SK-N-SH treated with all-trans-retinoic acid at 6 μM for 48 hours (cell line): ENCODE measurements around the gene SUMO3.
A peak's percentile ranks its signal among the peaks of the same experiment; 100 is the strongest.

Experiments used
- ATAC-seq: fragments of 200-7000 bp; cut with Tn5 transposase; 3 replicates; pipeline ENCODE4 v1.9.1; 2020; ENCODE audit warnings: mild to moderate bottlenecking, moderate library complexity
- ARNTL ChIP-seq: fragments of 450-650 bp; formaldehyde crosslinking; IDR thresholded peaks from 2 replicates; pipeline ENCODE4 v1.5.0; 2020; ENCODE audit warnings: low read depth, mild to moderate bottlenecking, moderate library complexity, borderline replicate concordance
- BACH2 ChIP-seq: fragments of 250-450 bp; sonication (Bioruptor Pico); IDR thresholded peaks from 2 replicates; pipeline ENCODE4 v1.9.0; 2021; ENCODE audit warnings: mild to moderate bottlenecking, borderline replicate concordance
- CSDC2 ChIP-seq: fragments of 250-450 bp; sonication (Bioruptor Pico); IDR thresholded peaks from 2 replicates; pipeline ENCODE4 v1.5.0; 2020; ENCODE audit warnings: mild to moderate bottlenecking, moderate library complexity
- ESRRG ChIP-seq: fragments of 250-450 bp; sonication (Bioruptor Pico); IDR thresholded peaks from 2 replicates; pipeline ENCODE4 v1.6.1; 2021; ENCODE audit warnings: mild to moderate bottlenecking
- GLIS3 ChIP-seq: fragments of 250-450 bp; sonication (Bioruptor Pico); IDR thresholded peaks from 2 replicates; pipeline ENCODE4 v1.5.0; 2020; ENCODE audit warnings: mild to moderate bottlenecking, moderate library complexity
- ISL1 ChIP-seq: fragments of 250-450 bp; sonication (Bioruptor Pico); IDR thresholded peaks from 2 replicates; pipeline ENCODE4 v2.1.2; 2022; ENCODE audit warnings: mild to moderate bottlenecking, moderate library complexity
- OSR1 ChIP-seq: fragments of 250-450 bp; sonication (Bioruptor Pico); IDR thresholded peaks from 2 replicates; pipeline ENCODE4 v1.8.0; 2022; ENCODE audit warnings: moderate library complexity, mild to moderate bottlenecking, inconsistent platforms
- PATZ1 ChIP-seq: fragments of 250-450 bp; sonication (Bioruptor Pico); IDR thresholded peaks from 2 replicates; pipeline ENCODE4 v1.8.0; 2020; ENCODE audit warnings: mild to moderate bottlenecking, moderate library complexity, borderline replicate concordance
- PPARA ChIP-seq: fragments of 250-450 bp; sonication (Bioruptor Pico); IDR thresholded peaks from 2 replicates; pipeline ENCODE4 v1.5.0; 2020; ENCODE audit warnings: mild to moderate bottlenecking, borderline replicate concordance
- RARB ChIP-seq: fragments of 250-450 bp; sonication (Bioruptor Pico); IDR thresholded peaks from 2 replicates; pipeline ENCODE4 v1.8.0; 2021; ENCODE audit warnings: mild to moderate bottlenecking, moderate library complexity
- TCF4 ChIP-seq: fragments of 250-450 bp; sonication (Bioruptor Pico); IDR thresholded peaks from 2 replicates; pipeline ENCODE4 v1.8.0; 2021; ENCODE audit warnings: mild to moderate bottlenecking, moderate library complexity, borderline replicate concordance
- TOX ChIP-seq: fragments of 250-450 bp; sonication (Bioruptor Pico); IDR thresholded peaks from 2 replicates; pipeline ENCODE4 v1.8.0; 2021; ENCODE audit warnings: mild to moderate bottlenecking, moderate library complexity, borderline replicate concordance
- TSHZ2 ChIP-seq: fragments of 250-450 bp; sonication (Bioruptor Pico); IDR thresholded peaks from 2 replicates; pipeline ENCODE4 v1.5.0; 2020; ENCODE audit warnings: mild to moderate bottlenecking, moderate library complexity
- ZC3H10 ChIP-seq: fragments of 250-450 bp; sonication (Bioruptor Pico); IDR thresholded peaks from 2 replicates; pipeline ENCODE4 v1.5.1; 2021; ENCODE audit warnings: mild to moderate bottlenecking, moderate library complexity
- ZFP3 ChIP-seq: fragments of 250-450 bp; sonication (Bioruptor Pico); IDR thresholded peaks from 2 replicates; pipeline ENCODE4 v1.5.0; 2020; ENCODE audit warnings: mild to moderate bottlenecking, moderate library complexity
- ZFP30 ChIP-seq: fragments of 450-650 bp; formaldehyde crosslinking; IDR thresholded peaks from 2 replicates; pipeline ENCODE4 v1.5.0; 2022; ENCODE audit warnings: mild to moderate bottlenecking, moderate library complexity
- ZNF565 ChIP-seq: fragments of 450-650 bp; formaldehyde crosslinking; conservative IDR thresholded peaks from 2 replicates; pipeline ENCODE4 v1.5.0; 2020; ENCODE audit warnings: low read depth, mild to moderate bottlenecking, moderate library complexity
- ZNF70 ChIP-seq: fragments of 450-650 bp; formaldehyde crosslinking; IDR thresholded peaks from 2 replicates; pipeline ENCODE4 v1.5.0; 2020; ENCODE audit warnings: mild to moderate bottlenecking, moderate library complexity
- ZNF8 ChIP-seq: fragments of 450-650 bp; formaldehyde crosslinking; IDR thresholded peaks from 2 replicates; pipeline ENCODE4 v1.5.0; 2020; ENCODE audit warnings: mild to moderate bottlenecking, moderate library complexity
- TF ChIP-seq, protein P1 (sequence below): fragments of 250-450 bp; sonication (Bioruptor Pico); IDR thresholded peaks from 2 replicates; pipeline ENCODE4 v1.8.0; 2021; ENCODE audit warnings: low read depth, mild to moderate bottlenecking, moderate library complexity, borderline replicate concordance
- TF ChIP-seq, protein P2 (sequence below): fragments of 250-450 bp; sonication (Bioruptor Pico); IDR thresholded peaks from 2 replicates; pipeline ENCODE4 v1.5.1; 2021; ENCODE audit warnings: mild to moderate bottlenecking, moderate library complexity
- TF ChIP-seq, protein P3 (sequence below): fragments of 250-450 bp; sonication (Bioruptor Pico); IDR thresholded peaks from 2 replicates; pipeline ENCODE4 v1.5.1; 2020; ENCODE audit warnings: low read depth, mild to moderate bottlenecking, moderate library complexity

Gene SUMO3

DNA sequence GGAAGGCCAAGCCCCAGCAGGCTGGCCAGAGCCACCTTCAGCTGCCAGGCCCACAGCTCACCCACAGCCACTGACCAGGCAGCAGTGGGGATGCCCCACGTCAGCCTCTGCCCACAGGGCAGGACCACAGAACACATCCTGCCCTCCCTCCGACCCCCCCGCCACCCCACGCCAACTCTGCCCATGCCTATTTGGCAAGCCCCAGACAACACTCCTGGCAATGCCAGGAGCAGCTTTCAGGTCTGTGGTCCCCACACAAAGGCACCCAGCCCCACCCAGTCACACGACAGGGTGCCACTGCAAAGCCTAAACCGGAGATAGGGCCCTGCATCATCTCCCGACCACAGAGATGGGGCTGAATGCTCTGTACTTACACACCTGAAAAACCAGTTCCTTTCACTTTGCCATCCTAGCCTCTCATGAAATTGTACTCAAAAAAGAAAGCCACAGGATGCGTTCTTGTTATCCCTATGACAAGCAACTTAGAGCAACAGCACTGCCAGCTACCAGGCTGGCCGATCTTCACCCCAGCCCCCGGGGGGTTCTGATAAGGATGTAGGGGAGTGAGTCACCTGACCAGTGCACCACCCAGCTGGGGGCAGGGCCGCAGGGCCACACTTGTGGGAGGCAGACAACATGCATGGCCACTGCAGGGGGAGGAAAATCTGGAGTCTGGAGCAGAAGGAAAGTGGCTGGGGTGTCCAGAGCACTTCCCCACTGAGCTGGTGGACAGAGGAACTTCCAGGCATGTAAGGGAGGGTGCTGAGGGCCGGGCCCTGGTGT, 52.4 kb downstream of the SUMO3 start:
- ATAC-seq: peak; percentile 33
- no peak for TF ChIP-seq PATZ1 (CRISPR knock-in tag)
- TF ChIP-seq, protein P1, sequence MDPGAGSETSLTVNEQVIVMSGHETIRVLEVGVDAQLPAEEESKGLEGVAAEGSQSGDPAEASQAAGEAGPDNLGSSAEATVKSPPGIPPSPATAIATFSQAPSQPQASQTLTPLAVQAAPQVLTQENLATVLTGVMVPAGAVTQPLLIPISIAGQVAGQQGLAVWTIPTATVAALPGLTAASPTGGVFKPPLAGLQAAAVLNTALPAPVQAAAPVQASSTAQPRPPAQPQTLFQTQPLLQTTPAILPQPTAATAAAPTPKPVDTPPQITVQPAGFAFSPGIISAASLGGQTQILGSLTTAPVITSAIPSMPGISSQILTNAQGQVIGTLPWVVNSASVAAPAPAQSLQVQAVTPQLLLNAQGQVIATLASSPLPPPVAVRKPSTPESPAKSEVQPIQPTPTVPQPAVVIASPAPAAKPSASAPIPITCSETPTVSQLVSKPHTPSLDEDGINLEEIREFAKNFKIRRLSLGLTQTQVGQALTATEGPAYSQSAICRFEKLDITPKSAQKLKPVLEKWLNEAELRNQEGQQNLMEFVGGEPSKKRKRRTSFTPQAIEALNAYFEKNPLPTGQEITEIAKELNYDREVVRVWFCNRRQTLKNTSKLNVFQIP: no peak
- TF ChIP-seq, protein P2, sequence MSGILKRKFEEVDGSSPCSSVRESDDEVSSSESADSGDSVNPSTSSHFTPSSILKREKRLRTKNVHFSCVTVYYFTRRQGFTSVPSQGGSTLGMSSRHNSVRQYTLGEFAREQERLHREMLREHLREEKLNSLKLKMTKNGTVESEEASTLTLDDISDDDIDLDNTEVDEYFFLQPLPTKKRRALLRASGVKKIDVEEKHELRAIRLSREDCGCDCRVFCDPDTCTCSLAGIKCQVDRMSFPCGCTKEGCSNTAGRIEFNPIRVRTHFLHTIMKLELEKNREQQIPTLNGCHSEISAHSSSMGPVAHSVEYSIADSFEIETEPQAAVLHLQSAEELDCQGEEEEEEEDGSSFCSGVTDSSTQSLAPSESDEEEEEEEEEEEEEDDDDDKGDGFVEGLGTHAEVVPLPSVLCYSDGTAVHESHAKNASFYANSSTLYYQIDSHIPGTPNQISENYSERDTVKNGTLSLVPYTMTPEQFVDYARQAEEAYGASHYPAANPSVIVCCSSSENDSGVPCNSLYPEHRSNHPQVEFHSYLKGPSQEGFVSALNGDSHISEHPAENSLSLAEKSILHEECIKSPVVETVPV (CRISPR knock-in tag): no peak
- no peak for TF ChIP-seq TOX
- TF ChIP-seq, protein P3, sequence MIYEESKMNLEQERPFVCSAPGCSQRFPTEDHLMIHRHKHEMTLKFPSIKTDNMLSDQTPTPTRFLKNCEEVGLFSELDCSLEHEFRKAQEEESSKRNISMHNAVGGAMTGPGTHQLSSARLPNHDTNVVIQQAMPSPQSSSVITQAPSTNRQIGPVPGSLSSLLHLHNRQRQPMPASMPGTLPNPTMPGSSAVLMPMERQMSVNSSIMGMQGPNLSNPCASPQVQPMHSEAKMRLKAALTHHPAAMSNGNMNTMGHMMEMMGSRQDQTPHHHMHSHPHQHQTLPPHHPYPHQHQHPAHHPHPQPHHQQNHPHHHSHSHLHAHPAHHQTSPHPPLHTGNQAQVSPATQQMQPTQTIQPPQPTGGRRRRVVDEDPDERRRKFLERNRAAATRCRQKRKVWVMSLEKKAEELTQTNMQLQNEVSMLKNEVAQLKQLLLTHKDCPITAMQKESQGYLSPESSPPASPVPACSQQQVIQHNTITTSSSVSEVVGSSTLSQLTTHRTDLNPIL (CRISPR knock-in tag): no peak
- TF ChIP-seq ZFP3 (CRISPR knock-in tag): no peak
- no peak for TF ChIP-seq RARB (CRISPR knock-in tag)
- TF ChIP-seq ISL1: no peak
- no peak for TF ChIP-seq ESRRG (CRISPR knock-in tag)
- no peak for TF ChIP-seq TSHZ2
- TF ChIP-seq ZFP30 (CRISPR knock-in tag): no peak
- TF ChIP-seq ARNTL (CRISPR knock-in tag): no peak
- no peak for TF ChIP-seq PPARA (CRISPR knock-in tag)
- no peak for TF ChIP-seq ZC3H10 (CRISPR knock-in tag)
- TF ChIP-seq OSR1: no peak
- TF ChIP-seq BACH2 (CRISPR knock-in tag): no peak
- no peak for TF ChIP-seq ZNF565 (CRISPR knock-in tag)

DNA sequence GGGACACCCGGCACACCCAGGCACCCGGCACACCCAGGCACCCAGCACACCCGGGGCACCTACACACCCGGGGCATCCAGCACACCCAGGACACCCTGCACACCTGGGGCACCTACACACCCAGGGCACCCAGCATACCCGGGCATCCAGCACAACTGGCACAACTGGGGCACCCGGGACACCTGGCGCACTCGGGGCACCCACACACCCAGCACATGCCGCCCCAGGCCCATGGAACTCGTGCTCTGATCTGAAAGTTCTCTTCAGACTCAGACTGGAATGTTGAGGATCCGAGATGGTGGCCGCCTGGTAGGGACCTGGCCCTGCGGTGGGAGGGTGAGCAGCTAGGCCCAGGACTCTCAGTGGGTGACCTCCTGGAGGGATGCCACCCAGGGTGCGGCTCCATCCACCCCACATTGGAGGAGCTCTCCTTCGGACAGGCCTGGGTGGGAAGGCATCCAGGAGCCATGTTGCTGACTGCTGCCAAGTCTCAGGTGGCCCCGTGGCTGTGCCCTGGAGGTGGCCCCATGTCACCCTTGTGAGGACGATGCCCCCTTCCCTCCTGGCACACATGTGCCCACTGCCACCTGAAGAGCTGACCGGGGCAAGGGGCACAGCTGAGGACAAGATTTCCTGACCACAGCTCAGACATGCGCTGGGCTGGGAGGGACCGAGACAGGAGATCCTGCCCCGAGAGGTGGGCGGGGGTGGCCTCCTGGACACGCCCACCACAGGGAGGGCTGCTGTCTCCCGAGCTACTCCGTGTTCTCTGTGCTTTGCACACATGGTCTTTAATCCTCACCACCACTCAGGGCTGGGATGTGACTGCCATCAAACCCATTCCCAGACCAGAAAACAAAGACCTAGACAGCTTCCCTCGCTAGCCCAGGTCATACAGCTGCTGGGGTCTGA, 53.3 kb downstream of the SUMO3 start:
- ATAC-seq: peak; percentile 5
- TF ChIP-seq ZNF8 (CRISPR knock-in tag): no peak
- TF ChIP-seq TSHZ2: no peak
- TF ChIP-seq ESRRG (CRISPR knock-in tag): no peak
- TF ChIP-seq TCF4 (CRISPR knock-in tag): no peak
- no peak for TF ChIP-seq TOX
- TF ChIP-seq ZNF70 (CRISPR knock-in tag): no peak
- TF ChIP-seq GLIS3: no peak
- no peak for TF ChIP-seq ISL1
- TF ChIP-seq BACH2 (CRISPR knock-in tag): no peak
- no peak for TF ChIP-seq CSDC2
- TF ChIP-seq, protein P2 (CRISPR knock-in tag): no peak
- TF ChIP-seq, protein P1: no peak
- TF ChIP-seq PPARA (CRISPR knock-in tag): no peak
